ENCODE measurements around the gene PROKR1.
"Not testable (repeated sequence)": the region's sequence is repeated elsewhere in the genome, so short reads cannot be mapped to it uniquely, and the experiment has no call there.

The PROKR1 gene

DNA sequence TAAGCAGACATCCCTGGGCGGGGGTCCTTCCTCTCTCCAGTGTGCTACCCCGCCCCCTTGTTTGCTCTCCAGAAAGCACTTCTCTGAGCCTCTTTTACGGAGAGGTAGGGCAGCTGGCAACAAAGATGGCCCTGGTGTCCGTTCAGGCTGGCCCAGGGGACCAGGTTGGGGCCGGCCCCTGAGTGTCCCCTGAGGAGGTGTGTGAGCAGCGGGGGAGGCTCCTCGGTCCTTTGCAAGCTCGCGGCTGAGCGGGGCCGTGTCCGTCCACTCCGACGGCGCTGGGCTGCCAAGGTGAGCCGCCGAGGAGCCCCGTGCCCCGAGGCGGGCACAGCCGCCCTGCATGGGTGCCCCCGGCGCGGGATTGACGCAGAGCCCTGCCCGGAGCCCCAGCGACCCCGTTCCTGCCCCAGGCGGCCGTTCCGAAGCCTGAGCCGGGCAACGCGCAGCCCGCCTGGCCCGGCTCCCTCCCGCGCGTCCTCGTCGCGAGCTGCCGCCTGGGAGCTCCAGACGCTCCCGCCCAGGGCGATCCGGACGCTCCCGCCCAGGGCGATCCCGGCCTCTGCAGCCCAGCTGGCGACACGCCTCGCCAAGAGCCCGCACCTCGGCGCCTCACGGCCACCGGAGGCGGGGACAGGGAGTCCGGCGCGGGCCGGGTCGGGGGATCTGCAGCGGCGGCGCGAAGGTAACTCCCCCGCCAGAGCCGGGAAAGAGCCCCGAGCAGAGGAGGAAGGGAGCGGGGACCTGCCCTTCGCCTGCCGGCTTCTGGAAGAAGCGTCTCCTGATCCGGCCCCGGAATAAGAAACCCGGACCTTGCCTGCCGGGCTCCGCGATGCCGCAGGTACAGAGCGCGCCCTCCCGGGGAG, at the start of gene PROKR1:
Gene PROKR1 (plus strand): TSS at position 569 of the 863 bp plus-strand sequence. CDS start 2,243 bp downstream, outside the sequence.
- peak within 1 kb of the TSS; percentile 39 for H3K4me3 ChIP-seq (ENCODE audit: low read depth, low read length)
- no peak for DNase-seq (ENCODE audit: low read depth)
- no peak for TF ChIP-seq CTCF (conservative IDR thresholded peaks at IDR 0.05; ENCODE audit: low read depth, low read length)

DNA sequence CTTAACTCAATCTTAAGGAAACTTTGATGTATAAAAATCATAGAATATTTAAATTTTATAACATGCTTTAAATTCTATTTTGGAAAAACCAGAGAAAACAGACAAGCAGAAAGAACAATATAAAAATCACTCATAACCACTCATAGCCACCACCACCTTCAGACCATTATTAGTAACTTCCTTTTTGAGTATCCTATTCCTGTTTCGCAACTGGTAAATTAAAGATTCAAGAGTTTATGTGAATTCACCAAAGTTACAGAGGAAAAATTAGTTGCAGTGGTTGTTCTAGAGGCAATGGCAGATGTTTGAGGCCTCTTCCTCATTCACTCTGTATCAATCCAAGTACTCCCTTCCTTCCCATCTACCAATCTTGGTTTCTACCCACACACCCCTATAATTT, 49.3 kb upstream of the PROKR1 start:
- TF ChIP-seq CTCF (conservative IDR thresholded peaks at IDR 0.05; ENCODE audit: low read depth, low read length), result no peak
- no peak overlapping the region for H3K4me3 ChIP-seq (ENCODE audit: low read depth, low read length)
- no peak for DNase-seq (ENCODE audit: low read depth)

GRCh38 chr2:68594674-68595492, 48.5 kb upstream of the PROKR1 start:
- H3K4me3 ChIP-seq (ENCODE audit: low read depth, low read length), result no peak overlapping the region
- peak; percentile 95 for TF ChIP-seq CTCF (conservative IDR thresholded peaks at IDR 0.05; ENCODE audit: low read depth, low read length)
- DNase-seq (ENCODE audit: low read depth), result peak; percentile 71

DNA sequence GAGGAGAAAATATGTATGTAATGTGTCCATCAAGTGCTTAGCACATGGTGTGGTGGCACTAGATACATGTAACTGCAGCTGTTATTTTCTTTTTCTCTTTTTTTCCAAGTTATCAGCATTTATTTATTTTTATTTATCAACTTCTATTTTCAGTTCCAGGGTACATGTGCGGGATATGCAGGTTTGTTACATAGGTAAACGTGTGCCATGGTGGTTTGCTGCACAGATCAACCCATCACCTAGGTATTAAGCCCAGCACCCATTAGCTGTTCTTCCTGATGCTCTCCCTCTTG, 47.9 kb upstream of the PROKR1 start:
- DNase-seq (ENCODE audit: low read depth); H3K4me3 ChIP-seq (ENCODE audit: low read depth, low read length): not testable (repeated sequence)

DNA sequence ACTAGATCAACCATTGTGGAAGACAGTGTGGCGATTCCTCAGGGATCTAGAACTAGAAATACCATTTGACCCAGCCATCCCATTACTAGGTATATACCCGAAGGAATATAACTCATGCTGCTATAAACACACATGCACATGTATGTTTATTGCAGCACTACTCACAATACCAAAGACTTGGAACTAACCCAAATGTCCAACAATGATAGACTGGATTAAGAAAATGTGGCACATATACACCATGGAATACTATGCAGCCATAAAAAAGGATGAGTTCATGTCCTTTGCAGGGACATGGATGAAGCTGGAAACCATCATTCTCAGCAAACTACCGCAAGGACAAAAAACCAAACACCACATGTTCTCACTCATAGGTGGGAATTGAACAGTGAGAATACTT, 42.9 kb upstream of the PROKR1 start:
- not testable (repeated sequence) for H3K4me3 ChIP-seq (ENCODE audit: low read depth, low read length); DNase-seq (ENCODE audit: low read depth)

DNA sequence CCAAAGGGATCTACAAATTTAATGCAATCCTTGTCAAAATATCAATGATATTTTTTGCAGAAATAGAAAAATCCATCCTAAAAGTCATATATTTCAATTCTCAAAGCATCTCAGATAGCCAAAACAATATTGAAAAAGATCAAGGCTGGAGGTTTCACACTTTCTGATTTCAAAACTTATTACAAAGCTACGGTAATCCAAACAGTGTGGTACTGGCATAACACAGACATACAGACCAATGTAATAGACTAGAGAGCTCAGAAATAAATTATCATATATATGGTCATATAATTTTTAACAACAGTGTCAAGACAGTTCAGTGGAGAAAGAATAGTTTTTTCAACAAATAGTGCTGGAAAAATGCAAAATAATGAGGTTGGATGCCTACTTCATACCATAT, 40.3 kb upstream of the PROKR1 start:
- TF ChIP-seq CTCF (conservative IDR thresholded peaks at IDR 0.05; ENCODE audit: low read depth, low read length), result no peak
- no peak for DNase-seq (ENCODE audit: low read depth)
- H3K4me3 ChIP-seq (ENCODE audit: low read depth, low read length), result no peak overlapping the region

DNA sequence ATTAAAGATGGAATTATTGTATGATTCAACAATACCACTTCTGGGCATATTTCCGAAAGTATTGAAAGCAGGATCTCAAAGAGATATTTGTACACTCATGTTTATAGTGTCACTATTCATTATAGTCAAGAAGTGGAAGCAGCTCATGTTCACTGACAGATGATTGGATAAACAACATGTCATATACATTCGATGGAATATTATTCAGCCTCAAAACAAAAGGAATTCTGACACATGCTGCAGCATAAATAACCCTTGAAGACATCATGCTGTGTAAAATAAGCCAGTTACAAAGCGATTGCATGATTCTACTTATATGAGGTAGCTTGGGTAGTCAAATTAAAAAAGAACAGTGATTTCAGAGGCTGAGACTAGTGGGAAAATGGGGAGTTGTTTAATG, 39.3 kb upstream of the PROKR1 start:
- H3K4me3 ChIP-seq (ENCODE audit: low read depth, low read length), result no peak overlapping the region
- DNase-seq (ENCODE audit: low read depth), result no peak
- TF ChIP-seq CTCF (conservative IDR thresholded peaks at IDR 0.05; ENCODE audit: low read depth, low read length), result no peak

DNA sequence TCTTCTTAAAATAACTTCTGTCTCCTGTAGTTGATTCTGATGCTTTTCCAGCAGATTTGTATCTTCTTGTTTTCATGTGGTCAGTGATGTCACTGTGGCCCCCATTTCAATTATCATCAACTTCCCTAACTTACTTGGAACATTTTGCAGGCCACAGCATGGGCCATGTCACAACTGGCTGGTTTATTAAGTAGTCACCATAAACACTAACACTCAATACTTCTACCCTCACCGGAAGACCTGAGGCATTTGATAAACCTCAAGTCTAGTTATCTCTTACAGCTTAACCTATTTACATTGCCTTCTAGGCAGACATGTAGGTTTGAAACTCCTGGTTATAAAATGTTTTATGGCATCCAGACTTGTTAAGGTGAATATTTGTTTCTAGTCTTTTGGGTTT, 37.4 kb upstream of the PROKR1 start:
- H3K4me3 ChIP-seq (ENCODE audit: low read depth, low read length), result no peak overlapping the region
- no peak for DNase-seq (ENCODE audit: low read depth)
- TF ChIP-seq CTCF (conservative IDR thresholded peaks at IDR 0.05; ENCODE audit: low read depth, low read length), result no peak

All from choroid plexus epithelial cell (primary cell).